HEK293 (cell line): ENCODE data around the gene SIK3.

Experiments used
- GLIS2 ChIP-seq: fragments of 450-650 bp; formaldehyde crosslinking; IDR thresholded peaks from 2 replicates; pipeline ENCODE4 v1.5.1; 2016; ENCODE audit warnings: missing biosample characterization, missing genetic modification characterization
- MYNN ChIP-seq: fragments of 450-650 bp; formaldehyde crosslinking; IDR thresholded peaks from 2 replicates; pipeline ENCODE4 v1.5.1; 2016; ENCODE audit warnings: missing biosample characterization, missing genetic modification characterization, borderline replicate concordance
- OSR2 ChIP-seq: fragments of 450-650 bp; formaldehyde crosslinking; IDR thresholded peaks from 2 replicates; pipeline ENCODE4 v1.5.1; 2016; ENCODE audit warnings: missing biosample characterization, missing genetic modification characterization
- PRDM10 ChIP-seq: fragments of 450-650 bp; formaldehyde crosslinking; IDR thresholded peaks from 2 replicates; pipeline ENCODE4 v1.5.1; 2016; ENCODE audit warnings: missing biosample characterization, missing genetic modification characterization
- PRDM4 ChIP-seq: fragments of 450-650 bp; formaldehyde crosslinking; IDR thresholded peaks from 2 replicates; pipeline ENCODE4 v1.5.1; 2017; ENCODE audit warnings: missing biosample characterization, missing genetic modification characterization
- SP2 ChIP-seq: fragments of 450-650 bp; formaldehyde crosslinking; IDR thresholded peaks from 2 replicates; pipeline ENCODE4 v1.5.1; 2016; ENCODE audit warnings: missing biosample characterization, missing genetic modification characterization
- ZFP69B ChIP-seq: fragments of 450-650 bp; formaldehyde crosslinking; IDR thresholded peaks from 2 replicates; pipeline ENCODE4 v1.5.1; 2016; ENCODE audit warnings: missing biosample characterization, missing genetic modification characterization
- ZNF10 ChIP-seq: fragments of 450-650 bp; formaldehyde crosslinking; IDR thresholded peaks from 2 replicates; pipeline ENCODE4 v1.5.1; 2017; ENCODE audit warnings: missing biosample characterization, missing genetic modification characterization
- ZNF146 ChIP-seq: fragments of 450-650 bp; formaldehyde crosslinking; IDR thresholded peaks from 2 replicates; pipeline ENCODE4 v1.5.1; 2016; ENCODE audit warnings: missing biosample characterization, missing genetic modification characterization
- ZNF174 ChIP-seq: fragments of 450-650 bp; formaldehyde crosslinking; IDR thresholded peaks from 2 replicates; pipeline ENCODE4 v1.5.0; 2017; ENCODE audit warnings: missing biosample characterization, mild to moderate bottlenecking, missing genetic modification characterization
- ZNF18 ChIP-seq: fragments of 450-650 bp; formaldehyde crosslinking; IDR thresholded peaks from 2 replicates; pipeline ENCODE4 v1.5.1; 2016; ENCODE audit warnings: missing biosample characterization, missing genetic modification characterization
- ZNF266 ChIP-seq: fragments of 450-650 bp; formaldehyde crosslinking; IDR thresholded peaks from 2 replicates; pipeline ENCODE4 v1.5.1; 2016; ENCODE audit warnings: missing biosample characterization, missing genetic modification characterization, low read depth
- ZNF292 ChIP-seq: fragments of 450-650 bp; formaldehyde crosslinking; IDR thresholded peaks from 2 replicates; pipeline ENCODE4 v1.5.1; 2016; ENCODE audit warnings: low read depth, missing biosample characterization, missing genetic modification characterization, borderline replicate concordance
- ZNF423 ChIP-seq: fragments of 450-650 bp; formaldehyde crosslinking; IDR thresholded peaks from 2 replicates; pipeline ENCODE4 v1.5.1; 2016; ENCODE audit warnings: missing biosample characterization, missing genetic modification characterization
- ZNF501 ChIP-seq: fragments of 450-650 bp; formaldehyde crosslinking; IDR thresholded peaks from 2 replicates; pipeline ENCODE4 v1.5.1; 2016; ENCODE audit warnings: missing biosample characterization, missing genetic modification characterization
- ZNF521 ChIP-seq: fragments of 450-650 bp; formaldehyde crosslinking; IDR thresholded peaks from 2 replicates; pipeline ENCODE4 v1.5.1; 2017; ENCODE audit warnings: missing biosample characterization, mild to moderate bottlenecking, missing genetic modification characterization
- ZNF544 ChIP-seq: fragments of 450-650 bp; formaldehyde crosslinking; IDR thresholded peaks from 2 replicates; pipeline ENCODE4 v1.5.0; 2017; ENCODE audit warnings: missing biosample characterization, missing genetic modification characterization
- ZNF571 ChIP-seq: fragments of 450-650 bp; formaldehyde crosslinking; IDR thresholded peaks from 2 replicates; pipeline ENCODE4 v1.5.0; 2017; ENCODE audit warnings: missing biosample characterization, missing genetic modification characterization
- ZNF600 ChIP-seq: fragments of 450-650 bp; formaldehyde crosslinking; IDR thresholded peaks from 2 replicates; pipeline ENCODE4 v1.5.1; 2016; ENCODE audit warnings: missing biosample characterization, missing genetic modification characterization
- ZNF626 ChIP-seq: fragments of 450-650 bp; sonication (Bioruptor Pico); formaldehyde crosslinking; IDR thresholded peaks from 2 replicates; pipeline ENCODE4 v1.5.1; 2018; ENCODE audit warnings: missing biosample characterization, missing genetic modification characterization, inconsistent platforms
- ZNF629 ChIP-seq: fragments of 450-650 bp; formaldehyde crosslinking; IDR thresholded peaks from 2 replicates; pipeline ENCODE4 v1.5.1; 2017; ENCODE audit warnings: missing biosample characterization, missing genetic modification characterization
- ZNF658 ChIP-seq: fragments of 450-650 bp; formaldehyde crosslinking; IDR thresholded peaks from 2 replicates; pipeline ENCODE4; 2016; ENCODE audit warnings: missing biosample characterization, missing genetic modification characterization
- ZNF660 ChIP-seq: fragments of 450-650 bp; IDR thresholded peaks from 2 replicates; pipeline ENCODE4 v1.5.1; 2018; ENCODE audit warnings: missing biosample characterization, mild to moderate bottlenecking, missing genetic modification characterization
- ZNF704 ChIP-seq: fragments of 450-650 bp; formaldehyde crosslinking; IDR thresholded peaks from 2 replicates; pipeline ENCODE4 v1.5.1; 2016; ENCODE audit warnings: missing biosample characterization, missing genetic modification characterization
- ZNF76 ChIP-seq: fragments of 450-650 bp; formaldehyde crosslinking; IDR thresholded peaks from 2 replicates; pipeline ENCODE4; 2016; ENCODE audit warnings: low read depth, missing biosample characterization, missing genetic modification characterization, borderline replicate concordance
- ZNF776 ChIP-seq: fragments of 450-650 bp; formaldehyde crosslinking; IDR thresholded peaks from 2 replicates; pipeline ENCODE4 v1.5.0; 2017; ENCODE audit warnings: missing biosample characterization, missing genetic modification characterization, borderline replicate concordance
- ZNF785 ChIP-seq: fragments of 450-650 bp; formaldehyde crosslinking; IDR thresholded peaks from 2 replicates; pipeline ENCODE4 v1.5.1; 2016; ENCODE audit warnings: missing biosample characterization, missing genetic modification characterization
- ZNF830 ChIP-seq: fragments of 450-650 bp; IDR thresholded peaks from 2 replicates; pipeline ENCODE4 v1.5.0; 2018; ENCODE audit warnings: missing biosample characterization, missing genetic modification characterization, low read depth, mild to moderate bottlenecking, moderate library complexity
- TF ChIP-seq, protein P1 (sequence below): fragments of 450-650 bp; formaldehyde crosslinking; IDR thresholded peaks from 2 replicates; pipeline ENCODE4; 2016; ENCODE audit warnings: missing biosample characterization, missing genetic modification characterization

The SIK3 gene

DNA sequence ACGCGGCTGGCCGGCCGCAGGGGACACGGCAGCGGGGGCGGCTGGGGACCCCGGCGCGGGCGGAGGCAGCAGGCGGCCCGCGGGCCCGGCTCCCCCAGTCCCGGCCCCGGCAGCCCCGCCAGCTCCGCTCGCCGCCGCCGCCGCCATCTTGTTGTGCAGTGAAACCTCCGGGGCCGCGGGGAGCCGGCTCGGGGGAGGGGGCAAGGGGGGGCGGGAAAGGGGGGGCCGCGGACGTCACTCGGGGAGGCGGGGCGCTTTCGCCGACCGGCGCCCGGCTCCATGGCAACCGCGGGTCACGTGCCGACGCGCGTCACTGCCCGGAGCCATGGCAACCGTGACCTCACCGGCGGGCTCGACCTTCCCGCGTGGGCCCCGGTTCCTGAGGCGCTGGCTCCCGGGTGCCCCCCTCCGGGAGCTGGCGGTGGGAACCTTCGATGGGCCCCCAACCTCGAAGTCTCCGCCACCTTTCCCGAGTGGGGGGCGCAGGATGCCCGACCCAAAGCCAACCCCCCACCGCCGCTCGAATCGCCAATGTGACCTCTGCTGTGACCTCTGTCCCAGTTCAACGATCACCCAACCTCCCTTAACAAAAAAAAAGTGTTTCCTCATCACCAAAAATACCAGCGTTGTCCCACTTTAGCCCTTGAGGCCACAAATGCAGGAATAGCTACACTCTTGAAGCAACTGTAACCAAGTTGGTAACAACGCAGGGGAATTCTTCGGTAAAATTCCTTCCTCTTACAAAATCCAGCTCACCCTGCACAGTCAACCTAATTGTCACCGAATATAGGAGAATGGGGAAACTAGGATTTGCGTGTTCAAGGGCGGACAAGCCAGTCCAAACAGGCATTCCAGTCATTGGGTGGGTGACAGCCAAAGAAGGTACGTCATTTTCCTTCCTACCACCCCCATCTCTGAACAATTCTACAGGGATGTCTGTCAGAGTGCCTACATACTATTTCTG, at the start of gene SIK3 (continued):
- peak; percentile 26 for TF ChIP-seq SP2 (tag by site-specific recombination)
- TF ChIP-seq ZNF501 (tag by site-specific recombination), result peak; percentile 60; the same call in 1 of the 2 replicates
- peak; percentile 85 for TF ChIP-seq GLIS2 (tag by site-specific recombination)
- TF ChIP-seq ZNF174 (tag by site-specific recombination), result no peak
- TF ChIP-seq ZNF76, result no peak
- peak; percentile 50; the same call in 1 of the 2 replicates for TF ChIP-seq PRDM10
- TF ChIP-seq ZNF660 (tag by site-specific recombination), result no peak
- no peak for TF ChIP-seq ZNF544 (tag by site-specific recombination)
- TF ChIP-seq PRDM4, result peak; percentile 52; the same call in 1 of the 2 replicates
- no peak for TF ChIP-seq MYNN
- TF ChIP-seq ZNF629 (tag by site-specific recombination), result peak; percentile 75
- TF ChIP-seq ZFP69B, result peak; percentile 98
- no peak for TF ChIP-seq ZNF292 (tag by site-specific recombination)
- no peak for TF ChIP-seq ZNF423 (tag by site-specific recombination)
- no peak for TF ChIP-seq ZNF600 (tag by site-specific recombination)
- peak; percentile 23; the same call in 1 of the 2 replicates for TF ChIP-seq OSR2
- TF ChIP-seq ZNF18 (tag by site-specific recombination), result no peak
- no peak for TF ChIP-seq ZNF704 (tag by site-specific recombination)
- TF ChIP-seq ZNF266, result no peak
- no peak for TF ChIP-seq ZNF146 (tag by site-specific recombination)
- no peak for TF ChIP-seq ZNF521 (tag by site-specific recombination)
- TF ChIP-seq ZNF10 (tag by site-specific recombination), result 0 out of 2 replicates have a peak, but pooled peaks have one; percentile 10
- TF ChIP-seq ZNF830 (tag by site-specific recombination), result no peak
- TF ChIP-seq ZNF571 (tag by site-specific recombination), result no peak
- no peak for TF ChIP-seq ZNF776
- TF ChIP-seq ZNF658, result no peak
- no peak for TF ChIP-seq ZNF785 (tag by site-specific recombination)
- TF ChIP-seq, protein P1, sequence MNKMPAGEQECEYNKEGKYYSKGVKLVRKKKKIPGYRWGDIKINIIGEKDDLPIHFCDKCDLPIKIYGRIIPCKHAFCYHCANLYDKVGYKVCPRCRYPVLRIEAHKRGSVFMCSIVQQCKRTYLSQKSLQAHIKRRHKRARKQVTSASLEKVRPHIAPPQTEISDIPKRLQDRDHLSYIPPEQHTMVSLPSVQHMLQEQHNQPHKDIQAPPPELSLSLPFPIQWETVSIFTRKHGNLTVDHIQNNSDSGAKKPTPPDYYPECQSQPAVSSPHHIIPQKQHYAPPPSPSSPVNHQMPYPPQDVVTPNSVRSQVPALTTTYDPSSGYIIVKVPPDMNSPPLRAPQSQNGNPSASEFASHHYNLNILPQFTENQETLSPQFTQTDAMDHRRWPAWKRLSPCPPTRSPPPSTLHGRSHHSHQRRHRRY (tag by site-specific recombination), result no peak
- TF ChIP-seq ZNF626 (tag by site-specific recombination), result no peak
